Smooth muscle cell (in vitro differentiated cells): ENCODE results near the gene TRIO. TPM values are rescaled to one million over a fixed set of nuclear protein-coding genes. Genes with fewer than 3 reads are reported as not detected.
A peak's percentile ranks its signal among the peaks of the same experiment; 100 is the strongest.

Source experiments
- DNase-seq: peaks from one replicate; lab custom pipeline; 2025; ENCODE audit not compliant: unreplicated experiment; lab: John Stamatoyannopoulos, UW
- H2AFZ ChIP-seq: fragments of 200-600 bp; sonication (generic); 2 replicates; pipeline ENCODE4 v1.6.0; 2016; ENCODE audit warnings: antibody characterized with exemption, low read depth, mild to moderate bottlenecking
- H3F3A ChIP-seq: fragments of 200-600 bp; sonication (generic); 2 replicates; pipeline ENCODE4 v1.6.0; 2017; ENCODE audit warnings: antibody characterized with exemption, low read depth
- H3K27ac ChIP-seq: fragments of 200-600 bp; sonication (generic); 2 replicates; pipeline ENCODE4 v1.5.1; 2016; ENCODE audit warnings: low read depth, mild to moderate bottlenecking
- H3K27me3 ChIP-seq: fragments of 200-600 bp; sonication (generic); 2 replicates; pipeline ENCODE4 v1.6.1; 2016; ENCODE audit warnings: low read depth, mild to moderate bottlenecking
- H3K36me3 ChIP-seq: fragments of 200-600 bp; sonication (generic); 2 replicates; pipeline ENCODE4 v1.5.1; 2016; ENCODE audit warnings: low read depth
- H3K4me1 ChIP-seq: fragments of 200-600 bp; sonication (generic); 2 replicates; pipeline ENCODE4 v1.5.1; 2016; ENCODE audit warnings: low read depth
- H3K4me2 ChIP-seq: fragments of 200-600 bp; sonication (generic); 2 replicates; pipeline ENCODE4 v1.6.0; 2016; ENCODE audit warnings: mild to moderate bottlenecking
- H3K4me3 ChIP-seq: fragments of 200-600 bp; sonication (generic); 2 replicates; pipeline ENCODE4 v1.5.1; 2016; ENCODE audit warnings: mild to moderate bottlenecking
- H3K79me2 ChIP-seq: fragments of 200-600 bp; sonication (generic); 2 replicates; pipeline ENCODE4 v1.6.0; 2016; ENCODE audit warnings: low read depth, mild to moderate bottlenecking
- H3K9ac ChIP-seq: fragments of 200-600 bp; sonication (generic); 2 replicates; pipeline ENCODE4 v1.6.0; 2016; ENCODE audit warnings: low read depth
- H3K9me3 ChIP-seq: fragments of 200-600 bp; sonication (generic); replicated peaks from 2 replicates; pipeline ENCODE4 v1.5.1; 2016; ENCODE audit warnings: low read depth
- H4K20me1 ChIP-seq: fragments of 200-600 bp; sonication (generic); 2 replicates; pipeline ENCODE4 v1.6.0; 2016; ENCODE audit warnings: low read depth
- CTCF ChIP-seq: fragments of 200-600 bp; sonication (generic); IDR thresholded peaks from 2 replicates; pipeline ENCODE4 v1.5.1; 2017; ENCODE audit warnings: borderline replicate concordance, mild to moderate bottlenecking, antibody characterized with exemption; ENCODE audit not compliant: insufficient read depth, poor library complexity, severe bottlenecking
- WGBS: methylation state at CpG from one replicate; pipeline ENCODE4 v1.1.7; 2016; ENCODE audit warnings: low lambda C conversion rate; 5-methylcytosine and 5-hydroxymethylcytosine counted together
- polyA plus RNA-seq: library from polyadenylated mRNA; unstranded; fragments of >200 nt; fragmentation: Nextera tagmentation; extraction: Ambion mirVana; gene quantifications from 2 replicates; pipeline ENCODE4 v1.2.1, GENCODE V29; 2016
- total RNA-seq: library from RNA; depleted of rRNA; stranded (reverse); fragments of >200 nt; gene quantifications from 2 replicates; pipeline ENCODE4 v1.2.3, GENCODE V29; 2014

Gene TRIO
- total and polyA plus RNA-seq, 2 experiments from 2014 or later, result 10.2 to 118 TPM

- Histone ChIP-seq H3K27me3 (no peaks in the 10 kb centered on the region), H2AFZ (no peak overlapping the region), H3K4me2 (peak overlapping the region; percentile 75), H3K27ac (peak overlapping the region; percentile 96), H3K36me3 (no peaks in the 10 kb centered on the region), H3K4me1 (peaks cover 63% of the 10 kb centered on the region), H4K20me1 (peaks cover 24% of the 10 kb centered on the region), H3K9ac (peak overlapping the region; percentile 59), H3F3A (peaks cover 41% of the 10 kb centered on the region), H3K9me3 (no peaks in the 10 kb centered on the region), H3K79me2 (peaks cover 91% of the 10 kb centered on the region), H3K4me3 (no peak overlapping the region)
- no peak for DNase-seq
- no peak for TF ChIP-seq CTCF
- 63% methylated on average over 5 of the region's 5 CpGs for WGBS
These were observed 44.5 kb downstream of the TRIO start for GRCh38 chr5:14187660-14188059.

- H4K20me1 ChIP-seq, result peaks cover 23% of the 10 kb centered on the region
- peaks cover 41% of the 10 kb centered on the region for H3F3A ChIP-seq
- no peak overlapping the region for H2AFZ ChIP-seq
- H3K4me3 ChIP-seq, result no peak overlapping the region
- H3K79me2 ChIP-seq, result peaks cover 91% of the 10 kb centered on the region
- no peaks in the 10 kb centered on the region for H3K27me3 ChIP-seq
- 94% methylated on average over 4 of the region's 4 CpGs for WGBS
- H3K4me1 ChIP-seq, result peaks cover 52% of the 10 kb centered on the region
- TF ChIP-seq CTCF, result no peak
- no peaks in the 10 kb centered on the region for H3K36me3 ChIP-seq
- H3K9me3 ChIP-seq, result no peaks in the 10 kb centered on the region
- DNase-seq, result no peak
- H3K9ac ChIP-seq, result peak overlapping the region; percentile 26
- H3K4me2 ChIP-seq, result peak overlapping the region; percentile 41
- peak overlapping the region; percentile 96 for H3K27ac ChIP-seq
These were observed 45.6 kb downstream of the TRIO start for GRCh38 chr5:14188778-14189177.

GRCh38 chr5:14189680-14190079 lies 46.5 kb downstream of the TRIO start:
- peaks cover 24% of the 10 kb centered on the region for H4K20me1 ChIP-seq
- no peak overlapping the region for H3K4me3 ChIP-seq
- H3K4me1 ChIP-seq, result peaks cover 43% of the 10 kb centered on the region

More at GRCh38 chr5:14189680-14190079, 46.5 kb downstream of the TRIO start:
- H3K4me2 ChIP-seq, result peak overlapping the region; percentile 80
- no peaks in the 10 kb centered on the region for H3K36me3 ChIP-seq
- H3K27me3 ChIP-seq, result no peaks in the 10 kb centered on the region
- no peaks in the 10 kb centered on the region for H3K9me3 ChIP-seq
- DNase-seq, result no peak
- H3F3A ChIP-seq, result peaks cover 33% of the 10 kb centered on the region
- H2AFZ ChIP-seq, result no peak overlapping the region
- H3K27ac ChIP-seq, result peak overlapping the region; percentile 96
- no peak for TF ChIP-seq CTCF
- H3K79me2 ChIP-seq, result peaks cover 91% of the 10 kb centered on the region
- 71% methylated on average over 4 of the region's 4 CpGs for WGBS
- peak overlapping the region; percentile 72 for H3K9ac ChIP-seq
